22Rv1 (cell line): Measurements from ENCODE around the gene CLEC16A.

Experiments used
- H3K27ac ChIP-seq: fragments of 450-650 bp; 2 replicates; pipeline ENCODE4 v1.5.1; 2017
- CTCF ChIP-seq: fragments of 450-650 bp; IDR thresholded peaks from 2 replicates; pipeline ENCODE4 v1.5.1; 2017; ENCODE audit warnings: mild to moderate bottlenecking
- ZFX ChIP-seq: fragments of 450-650 bp; IDR thresholded peaks from 2 replicates; pipeline ENCODE4 v1.6.1; 2017; ENCODE audit warnings: antibody characterized with exemption, borderline replicate concordance

CLEC16A gene

GRCh38 chr16:11171757-11172299 is 227.5 kb downstream of the CLEC16A start:
- TF ChIP-seq ZFX (no peak), CTCF (no peak)
- no peak overlapping the region for H3K27ac ChIP-seq

GRCh38 chr16:11173426-11173825 is 229.1 kb downstream of the CLEC16A start:
- TF ChIP-seq CTCF, result no peak
- TF ChIP-seq ZFX, result no peak

GRCh38 chr16:11174141-11174540 is 229.8 kb downstream of the CLEC16A start:
- no peak for TF ChIP-seq ZFX
- TF ChIP-seq CTCF, result no peak
- H3K27ac ChIP-seq, result no peak overlapping the region

More at GRCh38 chr16:11173426-11173825, 229.1 kb downstream of the CLEC16A start:
- H3K27ac ChIP-seq, result no peak overlapping the region

GRCh38 chr16:11175106-11175786 is 230.9 kb downstream of the CLEC16A start:
- TF ChIP-seq CTCF (no peak), ZFX (no peak)

GRCh38 chr16:11175787-11176341 is 231.5 kb downstream of the CLEC16A start:
- no peak overlapping the region for H3K27ac ChIP-seq
- TF ChIP-seq CTCF (no peak), ZFX (no peak)

More at GRCh38 chr16:11175106-11175786, 230.9 kb downstream of the CLEC16A start:
- no peak overlapping the region for H3K27ac ChIP-seq

- TF ChIP-seq CTCF (no peak), ZFX (no peak)
- H3K27ac ChIP-seq, result no peak overlapping the region
Measured at GRCh38 chr16:11177578-11178160, 233.3 kb downstream of the CLEC16A start.

GRCh38 chr16:11178424-11178823 is 234.1 kb downstream of the CLEC16A start:
- H3K27ac ChIP-seq, result no peak overlapping the region
- TF ChIP-seq CTCF (no peak), ZFX (no peak)
